ENCODE data around the gene C1QTNF9B. TPM values are rescaled to one million over a fixed set of nuclear protein-coding genes. Genes with fewer than 3 reads are reported as not detected.
"Not testable (repeated sequence)": the region's sequence is repeated elsewhere in the genome, so short reads cannot be mapped to it uniquely, and the experiment has no call there.

Gene C1QTNF9B
- polyA plus RNA-seq (2012; ENCODE audit: insufficient read depth, insufficient read length) = 3.9 TPM

- not testable (repeated sequence) for H3K4me3 ChIP-seq (ENCODE audit: low read length); DNase-seq (ENCODE audit: low read depth, low spot score)
These were observed at the start of gene C1QTNF9B for GRCh38 chr13:23897452-23897919. Gene C1QTNF9B (minus strand): TSS chr13:23897502.

GRCh38 chr13:23946900-23947299 is 49.6 kb upstream of the C1QTNF9B start:
- no peak for DNase-seq (ENCODE audit: low read depth, low spot score)
- H3K4me3 ChIP-seq (ENCODE audit: low read length) = no peak overlapping the region

DNA sequence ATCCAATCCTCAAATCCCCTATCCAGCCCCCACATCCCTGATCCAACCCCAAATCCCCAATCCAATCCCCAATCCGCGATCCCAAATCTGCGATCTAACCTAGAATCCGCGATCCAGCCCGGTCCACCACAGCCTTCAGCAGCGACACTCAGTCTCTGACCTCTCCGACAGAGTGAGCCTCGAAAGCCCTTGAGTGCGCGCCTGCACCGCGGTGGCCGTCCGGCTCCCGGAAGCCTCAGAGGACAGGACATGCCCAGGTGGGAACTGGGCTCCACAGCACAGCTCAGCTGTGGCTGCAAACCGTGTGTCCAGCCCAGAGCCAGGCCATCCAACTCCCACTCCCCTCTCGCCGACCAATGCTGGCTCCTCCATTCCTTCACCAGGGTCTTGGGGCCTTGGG is 48.8 kb upstream of the C1QTNF9B start:
- DNase-seq (ENCODE audit: low read depth, low spot score) = no peak
- H3K4me3 ChIP-seq (ENCODE audit: low read length) = no peak overlapping the region

DNA sequence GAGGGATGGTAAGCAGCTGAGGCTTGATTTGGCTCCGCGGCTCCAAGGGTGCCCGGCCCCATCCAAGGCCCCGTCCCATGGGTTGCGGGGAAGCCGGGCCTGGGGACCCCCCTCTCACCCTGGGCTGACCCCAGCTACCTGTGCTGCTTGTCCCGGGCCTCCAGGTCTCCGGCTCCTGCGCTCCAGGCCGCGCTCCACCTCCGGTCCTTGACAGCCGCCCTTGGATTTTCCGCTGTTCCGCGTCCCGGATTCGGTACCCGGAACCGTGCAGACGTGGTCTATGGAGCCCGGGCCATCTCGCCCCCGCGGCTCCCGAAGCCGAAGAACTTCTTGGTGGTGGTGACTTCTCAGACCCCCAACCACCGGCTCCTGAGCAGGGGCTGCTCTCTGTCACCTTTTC is 48.3 kb upstream of the C1QTNF9B start:
- H3K4me3 ChIP-seq (ENCODE audit: low read length) = no peak overlapping the region
- no peak for DNase-seq (ENCODE audit: low read depth, low spot score)

GRCh38 chr13:23941211-23941610 is 43.9 kb upstream of the C1QTNF9B start:
- no peak overlapping the region for H3K4me3 ChIP-seq (ENCODE audit: low read length)
- no peak for DNase-seq (ENCODE audit: low read depth, low spot score)

GRCh38 chr13:23939666-23940065 is 42.4 kb upstream of the C1QTNF9B start:
- not testable (repeated sequence) for DNase-seq (ENCODE audit: low read depth, low spot score); H3K4me3 ChIP-seq (ENCODE audit: low read length)

DNA sequence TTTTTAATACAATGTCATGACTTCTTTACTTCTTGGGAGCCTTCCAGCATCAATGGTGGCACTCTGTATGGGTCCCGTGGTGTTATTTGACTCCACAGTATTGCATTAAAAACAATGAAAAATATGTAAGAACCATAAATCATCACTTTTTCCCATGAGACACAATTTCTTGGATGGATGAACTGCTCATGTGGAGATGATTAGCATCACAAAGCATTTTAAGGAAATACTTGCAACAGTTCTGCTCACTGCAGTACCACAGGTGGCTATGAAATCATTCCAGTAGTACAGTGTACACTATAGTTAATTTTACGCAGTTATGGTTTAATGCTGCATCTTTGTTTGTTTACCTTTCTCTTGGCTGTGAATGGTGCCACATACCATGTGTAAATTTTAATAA is 37.2 kb upstream of the C1QTNF9B start:
- DNase-seq (ENCODE audit: low read depth, low spot score) = no peak
- no peak overlapping the region for H3K4me3 ChIP-seq (ENCODE audit: low read length)

GRCh38 chr13:23928985-23929384 is 31.7 kb upstream of the C1QTNF9B start:
- no peak for DNase-seq (ENCODE audit: low read depth, low spot score)
- no peak overlapping the region for H3K4me3 ChIP-seq (ENCODE audit: low read length)

DNA sequence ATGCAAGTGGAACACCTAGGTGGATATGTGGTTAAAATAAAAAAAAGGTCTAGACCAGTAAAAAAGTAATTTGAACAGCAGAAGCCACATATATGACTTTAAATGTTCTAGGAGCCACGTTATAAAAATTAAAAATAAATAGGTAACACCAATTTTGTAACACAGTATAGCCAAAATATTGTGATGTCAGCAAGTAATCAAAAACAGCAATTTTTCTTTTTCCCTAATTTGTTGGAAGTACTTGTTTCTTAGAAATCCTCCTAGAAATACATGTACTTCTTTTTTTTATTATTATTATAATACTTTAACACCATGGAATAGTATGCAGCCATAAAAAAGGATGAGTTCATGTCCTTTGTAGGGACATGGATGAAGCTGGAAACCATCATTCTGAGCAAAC is 25.7 kb upstream of the C1QTNF9B start:
- no peak overlapping the region for H3K4me3 ChIP-seq (ENCODE audit: low read length)
- no peak for DNase-seq (ENCODE audit: low read depth, low spot score)

DNA sequence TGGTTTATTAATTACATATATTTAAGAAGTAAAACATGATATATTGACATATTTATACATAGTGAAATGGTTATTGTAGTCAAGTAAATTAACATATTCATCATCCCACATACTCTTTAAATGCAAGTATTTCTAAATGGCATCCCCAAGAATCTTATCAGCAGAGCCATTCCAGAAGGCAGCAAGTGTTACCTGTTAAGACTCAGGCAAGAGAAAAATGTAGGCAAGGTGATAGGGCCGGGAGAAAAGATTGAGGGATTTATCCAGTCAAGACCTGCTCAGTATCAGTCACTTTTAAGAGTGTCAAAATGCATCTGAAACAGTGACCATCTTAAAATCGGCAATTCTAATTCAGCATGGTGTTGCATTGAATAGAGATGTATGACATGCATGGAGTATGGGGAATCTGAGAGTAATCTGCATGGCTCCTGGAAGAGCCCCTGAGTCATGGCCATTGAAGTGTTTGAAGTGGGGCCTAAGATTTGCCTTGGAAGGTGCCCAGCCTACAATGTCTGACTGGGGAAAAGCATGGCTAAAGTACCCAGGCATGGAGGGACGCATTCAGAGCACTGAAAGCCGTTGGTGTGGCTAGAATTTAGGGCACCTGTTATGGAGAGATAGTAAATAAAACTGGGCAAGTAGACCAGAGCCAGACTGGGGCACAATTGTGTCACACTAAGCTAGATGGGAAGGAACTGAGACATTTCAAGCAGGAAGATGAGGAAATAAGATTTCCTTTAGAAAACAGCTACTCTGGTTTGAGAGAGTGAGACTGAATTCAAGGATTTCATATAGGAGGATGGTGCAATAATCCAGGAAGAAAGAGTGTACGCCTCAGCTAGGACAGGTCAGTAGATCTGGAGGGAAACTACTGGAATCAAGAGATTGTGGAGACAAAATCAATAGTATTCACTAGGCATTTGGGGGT is 25.0 kb upstream of the C1QTNF9B start:
- H3K4me3 ChIP-seq (ENCODE audit: low read length) = no peak overlapping the region
- DNase-seq (ENCODE audit: low read depth, low spot score) = no peak

GRCh38 chr13:23921451-23921888 is 24.2 kb upstream of the C1QTNF9B start:
- no peak overlapping the region for H3K4me3 ChIP-seq (ENCODE audit: low read length)
- peak; percentile 32 for DNase-seq (ENCODE audit: low read depth, low spot score)

DNA sequence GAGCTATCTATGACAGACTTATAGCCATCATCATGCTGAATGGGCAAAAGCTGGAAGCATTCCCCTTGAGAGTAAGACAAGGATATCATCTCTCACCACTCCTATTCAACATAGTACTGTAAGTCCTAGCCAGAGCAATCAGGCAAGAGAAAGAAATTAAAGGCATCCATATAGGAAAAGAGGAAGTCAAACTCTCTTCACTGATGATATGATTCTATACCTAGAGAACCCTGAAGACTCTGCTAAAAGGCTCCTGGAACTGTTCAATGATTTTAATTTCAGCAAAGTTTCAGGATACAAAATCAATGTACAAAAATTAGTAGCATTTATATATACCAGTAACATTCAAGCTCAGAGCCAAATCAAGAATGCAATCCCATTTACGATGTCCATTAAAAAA is 21.7 kb upstream of the C1QTNF9B start:
- DNase-seq (ENCODE audit: low read depth, low spot score) = no peak

DNA sequence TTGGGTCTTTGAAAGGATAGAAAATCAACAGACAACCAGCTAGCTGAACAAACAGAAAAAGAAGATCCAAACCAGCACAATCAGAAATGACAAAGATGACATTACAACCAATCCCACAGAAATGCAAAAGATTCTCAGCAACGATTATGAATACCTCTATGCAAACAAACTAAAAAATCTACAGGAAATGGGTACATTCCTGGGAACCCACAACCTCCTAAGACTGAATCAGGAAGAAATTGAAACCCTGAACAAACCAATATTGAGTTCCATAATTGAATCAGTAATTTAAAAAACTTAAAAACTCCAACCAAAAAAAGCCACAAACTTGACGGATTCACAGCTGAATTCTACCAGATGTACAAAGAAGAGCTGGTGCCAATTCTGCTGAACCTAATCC is 20.9 kb upstream of the C1QTNF9B start:
- DNase-seq (ENCODE audit: low read depth, low spot score) = no peak

More for the DNA sequence above, 21.7 kb upstream of the C1QTNF9B start:
- H3K4me3 ChIP-seq (ENCODE audit: low read length) = no peak overlapping the region

DNA sequence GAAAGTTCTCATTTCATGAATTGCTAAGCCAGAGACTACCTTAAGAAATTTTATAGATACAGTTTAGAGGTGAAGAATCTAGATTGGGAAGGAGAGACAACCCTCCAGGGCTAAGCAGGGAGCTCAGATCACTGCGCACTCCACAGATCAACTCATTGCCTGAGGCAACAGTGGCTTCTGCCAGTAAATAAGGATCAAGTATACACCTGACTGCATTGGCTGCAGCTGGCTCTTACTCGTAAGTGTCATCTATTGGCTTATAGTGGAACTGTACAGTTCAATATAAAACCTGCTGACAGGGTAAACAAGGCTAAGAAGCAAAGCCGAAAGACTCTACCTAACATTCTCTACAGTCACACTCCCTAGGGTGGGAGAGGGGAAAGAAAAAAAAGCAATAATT is 18.0 kb upstream of the C1QTNF9B start:
- no peak overlapping the region for H3K4me3 ChIP-seq (ENCODE audit: low read length)
- peak; percentile 18 for DNase-seq (ENCODE audit: low read depth, low spot score)

More for the DNA sequence above, 20.9 kb upstream of the C1QTNF9B start:
- H3K4me3 ChIP-seq (ENCODE audit: low read length) = no peak overlapping the region

DNA sequence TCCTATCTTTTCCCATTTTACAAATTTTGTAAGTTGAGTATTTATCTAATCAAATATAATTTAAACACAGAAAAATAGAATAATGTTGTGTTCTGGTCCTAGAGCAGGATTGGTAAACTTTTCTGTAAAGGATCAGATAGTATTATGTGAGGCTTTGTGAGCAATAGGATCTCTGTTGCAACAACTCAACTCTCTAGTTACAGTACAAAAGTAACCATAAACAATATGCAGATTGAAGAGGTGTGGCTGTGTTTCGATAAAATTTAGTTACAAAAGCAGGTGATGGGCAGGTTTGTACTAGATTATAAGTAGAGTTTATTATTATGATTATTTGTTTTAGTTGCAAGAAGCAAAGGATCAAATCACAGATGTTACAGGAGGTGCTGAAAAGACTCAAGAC is 15.2 kb upstream of the C1QTNF9B start:
- H3K4me3 ChIP-seq (ENCODE audit: low read length) = no peak overlapping the region
- DNase-seq (ENCODE audit: low read depth, low spot score) = no peak

DNA sequence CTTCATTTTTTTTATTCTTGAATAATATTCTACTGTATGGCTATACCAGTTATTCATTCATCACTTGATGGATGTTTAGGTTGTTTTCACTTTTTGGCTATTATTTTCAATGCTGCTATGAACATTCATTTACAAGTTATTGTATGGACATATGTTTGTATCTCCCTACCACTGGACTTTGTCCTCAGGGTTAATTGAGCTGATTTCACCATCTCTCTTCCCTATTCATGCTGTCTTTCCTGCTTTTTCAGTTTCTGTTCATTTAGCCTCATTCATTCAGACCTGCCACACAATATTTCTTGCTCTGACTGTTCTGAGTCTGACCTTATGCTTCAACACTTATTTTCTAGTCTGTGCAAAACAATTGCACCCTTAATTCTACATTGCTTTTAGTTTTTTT is 12.3 kb upstream of the C1QTNF9B start:
- no peak for DNase-seq (ENCODE audit: low read depth, low spot score)
- no peak overlapping the region for H3K4me3 ChIP-seq (ENCODE audit: low read length)

DNA sequence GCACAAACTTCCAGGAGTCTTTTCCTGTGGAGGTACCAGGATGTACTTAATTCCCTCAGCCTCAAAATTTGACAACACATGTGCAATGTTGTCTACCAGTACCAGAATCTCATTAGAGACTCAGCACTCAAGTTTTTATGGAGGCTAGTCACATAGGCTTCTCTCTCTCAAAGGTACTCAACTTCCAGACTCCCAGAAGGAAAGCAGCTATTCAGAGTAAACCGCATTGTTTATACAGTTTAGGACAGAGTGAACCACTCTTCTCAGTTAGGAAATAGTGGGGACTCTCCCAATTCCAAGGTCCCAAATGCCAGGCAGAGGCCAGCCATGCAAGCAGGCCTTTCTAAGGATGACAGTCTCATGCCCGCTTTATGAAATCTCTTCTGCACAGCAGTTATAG is 8.5 kb upstream of the C1QTNF9B start:
- no peak overlapping the region for H3K4me3 ChIP-seq (ENCODE audit: low read length)
- no peak for DNase-seq (ENCODE audit: low read depth, low spot score)

DNA sequence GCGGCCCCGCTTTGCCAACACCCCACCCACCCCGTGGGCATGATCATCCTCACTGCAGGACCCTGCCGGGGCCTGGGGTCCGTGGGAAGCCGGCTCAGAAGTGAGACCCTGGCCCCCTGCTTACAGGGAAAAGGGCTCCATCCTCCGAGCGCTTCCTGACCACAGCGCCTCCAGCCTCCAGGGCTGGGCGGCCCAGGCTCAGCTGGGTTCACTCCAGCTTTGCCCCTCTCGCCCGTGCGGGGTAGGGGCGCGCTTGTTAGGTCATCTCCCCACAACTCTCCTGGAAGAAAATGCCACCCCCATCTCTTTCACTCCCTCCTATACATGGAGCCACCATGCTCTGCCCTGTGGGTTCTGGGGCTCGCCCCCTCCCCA is 6.6 kb upstream of the C1QTNF9B start:
- DNase-seq (ENCODE audit: low read depth, low spot score) = no peak
- no peak overlapping the region for H3K4me3 ChIP-seq (ENCODE audit: low read length)

GRCh38 chr13:23902975-23903905 is 5.9 kb upstream of the C1QTNF9B start:
- no peak overlapping the region for H3K4me3 ChIP-seq (ENCODE audit: low read length)
- no peak for DNase-seq (ENCODE audit: low read depth, low spot score)

DNA sequence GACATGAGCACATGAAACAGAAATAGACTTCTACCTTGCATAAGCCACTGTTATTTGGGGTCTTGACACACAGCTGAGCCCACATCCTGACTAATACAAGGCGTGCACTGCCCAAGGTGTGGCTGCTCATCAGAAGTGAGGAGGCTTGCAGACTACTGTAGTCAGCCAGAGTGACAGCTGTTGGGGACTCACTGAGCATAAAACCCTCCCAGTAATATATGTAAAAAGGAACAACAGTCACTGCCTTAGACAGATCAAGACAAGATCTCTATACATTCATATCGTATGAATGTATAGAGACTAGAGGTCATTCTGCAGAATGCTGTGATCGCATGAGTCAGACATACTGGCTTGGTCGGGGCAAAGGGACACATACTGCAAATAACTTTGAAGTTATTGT is 4.1 kb upstream of the C1QTNF9B start:
- DNase-seq (ENCODE audit: low read depth, low spot score) = no peak
- no peak overlapping the region for H3K4me3 ChIP-seq (ENCODE audit: low read length)

Data from Jurkat, Clone E6-1 (cell line).